Pancreas (tissue), 10 donors: ENCODE data around the gene MRNIP. TPM values are rescaled to one million over a fixed set of nuclear protein-coding genes. Genes with fewer than 3 reads are reported as not detected.

Experiments
- ATAC-seq, 4 donors: fragments of 200-7000 bp; cut with Tn5 transposase; one replicate each; pipeline versions ENCODE4 v1.8.0 to v1.9.1; 2020; ENCODE audit warnings: mild to moderate bottlenecking in 4 of 4, moderate library complexity in 4 of 4
- DNase-seq, 6 donors: peaks; one replicate each; pipeline ENCODE4 v3.0.0-alpha.2; 2020
- FAIRE-seq: peaks from 2 replicates; lab custom pipeline; 2012; peaks lifted over from hg19 to GRCh38; lab: Jason Lieb, UNC
- H3K27ac ChIP-seq, 4 donors: fragments of 200-600 bp; sonication (generic); 1 replicate in 3 of 4; 2 replicates in 1 of 4; pipeline versions ENCODE4 v1.5.0 to v1.8.0; 2020
- H3K27me3 ChIP-seq, 4 donors: fragments of 200-600 bp; one replicate each; pipeline ENCODE4 v1.8.0; 2021
- H3K36me3 ChIP-seq, 3 donors: fragments of 200-600 bp; sonication (generic) in 1 of 3; one replicate each; pipeline versions ENCODE4 v1.5.0 to v1.8.0; 2020 to 2021
- H3K4me1 ChIP-seq, 3 donors: fragments of 200-600 bp; one replicate each; pipeline ENCODE4 v1.8.0; 2021
- H3K4me3 ChIP-seq, 4 donors: fragments of 200-600 bp; sonication (generic) in 2 of 4; one replicate each; pipeline versions ENCODE4 v1.5.0 to v1.8.0; 2020 to 2021
- H3K9me3 ChIP-seq, 4 donors: fragments of 200-600 bp; one replicate each; pipeline ENCODE4 v1.8.0; 2021
- WGBS, 2 donors: extraction: QIAGEN DNeasy Blood & Tissue Kit; methylation state at CpG; one replicate each; pipeline ENCODE4 v1.1.7; 2013; 5-methylcytosine and 5-hydroxymethylcytosine counted together
- intact Hi-C, 3 donors: fragments of 100-400 bp; cut with DNase I; formaldehyde crosslinking; loops; one replicate each; pipeline versions ENCODE4 v1.11.1 to v1.14.2; 2022
- polyA plus RNA-seq, 2 donors: library from polyadenylated mRNA; stranded (reverse); fragments of 200-250 nt; gene quantifications; one replicate each; pipeline ENCODE4 v1.2.3, GENCODE V29; 2013
- total RNA-seq, 6 donors: library from RNA; stranded (reverse); fragmentation: NEBNext Ultra II Directional in 4 of 6; extraction: Animal tissue kit (Norgen Biotek cat#: 25700) in 4 of 6; gene quantifications; one replicate each; pipeline versions ENCODE4 v1.2.1 to v1.2.4, GENCODE V29; 2021 to 2023
- TF ChIP-seq, protein P1 (sequence below), 4 donors: fragments of 200-600 bp; sonication (generic) in 3 of 4; IDR thresholded peaks; one replicate each; pipeline versions ENCODE4 v1.5.0 to v1.8.0; 2021; ENCODE audit warnings: antibody characterized with exemption in 4 of 4
- donor health status: healthy with polysubstance abuse.
- donor health status: DM: no; HTN: no; CAD: no; lungs with moderate emphysema.
- donor health status: DM: no; HTN: no; CAD: no.
- donor health status: control.
- donor health status: control.
- donor health status: Bipolar disorder and iron deficiency.
- donor health status: DM: yes; HTN: yes; CAD: no.
- donor health status: DM: no; HTN: no; CAD: no.
- donor health status: DM: no; HTN: no; CAD: no.
- donor health status: DM: yes; HTN: yes; CAD: no.

Gene MRNIP
- total and polyA plus RNA-seq, 8 donors, result 8.6 to 53.1 (median 16.9) TPM

DNA sequence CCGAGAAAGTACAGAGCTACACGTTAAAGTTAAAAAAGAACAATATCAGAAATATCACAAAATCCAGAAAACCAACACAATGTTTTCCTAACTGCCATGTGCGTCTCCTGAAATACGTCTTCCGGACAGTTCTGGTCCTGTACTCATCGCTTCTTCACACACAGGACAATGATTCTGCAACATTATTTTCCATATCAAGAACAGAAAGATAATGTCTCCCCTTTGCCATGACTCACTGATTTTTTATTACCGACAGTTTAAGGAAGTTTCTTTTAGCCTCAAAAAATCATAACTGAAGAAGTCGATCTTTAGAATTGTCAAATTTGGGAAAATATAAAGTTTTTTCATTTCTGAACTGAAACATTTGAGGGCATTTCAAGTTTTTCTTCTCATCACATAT lies 46.5 kb upstream of the MRNIP start:
- WGBS, 2 donors, result 89 to 90% methylated on average over 8 of the region's 8 CpGs
- intact Hi-C loops, result no loop called here
- TF ChIP-seq, protein P1, sequence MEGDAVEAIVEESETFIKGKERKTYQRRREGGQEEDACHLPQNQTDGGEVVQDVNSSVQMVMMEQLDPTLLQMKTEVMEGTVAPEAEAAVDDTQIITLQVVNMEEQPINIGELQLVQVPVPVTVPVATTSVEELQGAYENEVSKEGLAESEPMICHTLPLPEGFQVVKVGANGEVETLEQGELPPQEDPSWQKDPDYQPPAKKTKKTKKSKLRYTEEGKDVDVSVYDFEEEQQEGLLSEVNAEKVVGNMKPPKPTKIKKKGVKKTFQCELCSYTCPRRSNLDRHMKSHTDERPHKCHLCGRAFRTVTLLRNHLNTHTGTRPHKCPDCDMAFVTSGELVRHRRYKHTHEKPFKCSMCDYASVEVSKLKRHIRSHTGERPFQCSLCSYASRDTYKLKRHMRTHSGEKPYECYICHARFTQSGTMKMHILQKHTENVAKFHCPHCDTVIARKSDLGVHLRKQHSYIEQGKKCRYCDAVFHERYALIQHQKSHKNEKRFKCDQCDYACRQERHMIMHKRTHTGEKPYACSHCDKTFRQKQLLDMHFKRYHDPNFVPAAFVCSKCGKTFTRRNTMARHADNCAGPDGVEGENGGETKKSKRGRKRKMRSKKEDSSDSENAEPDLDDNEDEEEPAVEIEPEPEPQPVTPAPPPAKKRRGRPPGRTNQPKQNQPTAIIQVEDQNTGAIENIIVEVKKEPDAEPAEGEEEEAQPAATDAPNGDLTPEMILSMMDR (IDR thresholded peaks at IDR 0.05), result no peak

DNA sequence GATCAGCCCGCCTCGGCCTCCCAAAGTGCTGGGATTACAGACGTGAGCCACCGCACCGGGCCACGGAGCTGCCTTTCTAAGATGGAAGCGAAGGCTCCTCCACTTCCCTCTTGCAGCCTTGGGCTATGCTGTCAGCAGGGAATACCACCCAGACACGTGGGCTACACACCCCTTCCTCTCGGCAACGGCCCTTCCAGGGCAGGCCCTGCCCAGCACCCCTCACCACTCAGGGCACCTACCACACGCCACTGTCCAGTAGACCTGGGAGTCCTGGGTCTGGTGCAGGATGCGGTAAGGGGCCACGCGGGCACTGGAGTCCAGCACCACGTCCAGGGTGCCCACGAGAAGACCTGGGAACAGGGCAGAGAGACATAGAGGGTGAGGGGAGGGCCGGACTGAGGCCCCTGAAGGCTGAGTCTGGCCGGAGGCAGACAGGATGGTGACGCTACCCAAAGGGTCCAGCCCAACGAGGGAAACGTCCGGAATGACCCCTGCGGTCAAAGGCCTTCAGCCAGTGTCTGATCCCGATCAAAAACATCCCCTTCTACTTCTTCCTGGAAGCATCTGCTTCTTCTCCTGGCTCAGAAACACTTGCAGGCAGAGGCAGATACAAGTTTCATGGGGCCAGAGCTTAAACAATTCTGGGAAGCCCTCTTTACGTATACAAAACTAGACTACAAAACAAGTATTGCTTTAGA lies 46.0 kb upstream of the MRNIP start:
- 94% methylated on average over 25 of the region's 25 CpGs for WGBS, 2 donors
- DNase-seq, result no peak
- H3K9me3 ChIP-seq, result no peaks in the 10 kb centered on the region
- H3K27ac ChIP-seq, result no peak overlapping the region
- no peak overlapping the region for H3K4me3 ChIP-seq
- peaks cover 0 to 9% (median 4%) of the 10 kb centered on the region in 3 donors for H3K4me1 ChIP-seq
- intact Hi-C loops, result loop anchor here in 1 of 3 donors (5.0 kb wide), 1 partner anchor 102 kb away; no protein-coding TSS in a partner anchor
- no peaks in the 10 kb centered on the region for H3K36me3 ChIP-seq
- TF ChIP-seq, protein P1 (IDR thresholded peaks at IDR 0.05), result no peak
- no peaks in the 10 kb centered on the region for H3K27me3 ChIP-seq
- FAIRE-seq, result no peak
- ATAC-seq, result no peak

More for the DNA sequence above, 46.5 kb upstream of the MRNIP start:
- FAIRE-seq (no peak), ATAC-seq (no peak), DNase-seq (no peak)
- no peaks in the 10 kb centered on the region for H3K27me3 ChIP-seq
- H3K4me1 ChIP-seq, result peaks cover 0 to 9% (median 4%) of the 10 kb centered on the region in 3 donors
- no peaks in the 10 kb centered on the region for H3K36me3 ChIP-seq
- H3K4me3 ChIP-seq, result no peak overlapping the region
- no peaks in the 10 kb centered on the region for H3K9me3 ChIP-seq
- no peak overlapping the region for H3K27ac ChIP-seq

DNA sequence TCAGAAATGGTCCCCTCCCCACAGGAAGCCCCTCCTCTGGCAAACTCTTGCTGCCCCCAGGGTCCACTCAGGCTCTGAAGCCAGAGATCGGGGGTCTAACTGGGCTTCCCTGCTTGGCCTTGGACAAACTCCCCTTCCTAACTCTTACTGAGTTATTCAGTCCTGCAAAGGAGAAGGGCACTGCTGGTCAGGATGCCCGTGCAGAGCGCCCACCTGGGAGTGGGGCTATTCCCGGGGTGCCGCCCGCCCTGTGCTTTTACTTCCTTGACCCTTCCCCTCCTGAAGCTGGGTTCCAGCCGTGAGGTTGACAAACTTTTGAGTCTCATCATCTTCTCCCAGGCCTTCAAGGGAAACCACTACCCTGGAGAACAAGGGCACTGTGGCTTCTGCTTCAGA lies 44.1 kb upstream of the MRNIP start:
- Histone ChIP-seq H3K27ac (no peak overlapping the region), H3K4me3 (no peak overlapping the region), H3K4me1 (peaks cover 0 to 4% (median 4%) of the 10 kb centered on the region in 3 donors), H3K36me3 (peaks cover 0 to 17% (median 10%) of the 10 kb centered on the region in 3 donors), H3K27me3 (no peaks in the 10 kb centered on the region), H3K9me3 (no peaks in the 10 kb centered on the region)
- DNase-seq (no peak), FAIRE-seq (no peak), ATAC-seq (no peak)
- TF ChIP-seq, protein P1 (IDR thresholded peaks at IDR 0.05), result no peak
- WGBS, 2 donors, result 92 to 93% methylated on average over 7 of the region's 7 CpGs
- intact Hi-C loops, result loop anchor here in 1 of 3 donors (5.0 kb wide), 1 partner anchor 100 kb away; no protein-coding TSS in a partner anchor

DNA sequence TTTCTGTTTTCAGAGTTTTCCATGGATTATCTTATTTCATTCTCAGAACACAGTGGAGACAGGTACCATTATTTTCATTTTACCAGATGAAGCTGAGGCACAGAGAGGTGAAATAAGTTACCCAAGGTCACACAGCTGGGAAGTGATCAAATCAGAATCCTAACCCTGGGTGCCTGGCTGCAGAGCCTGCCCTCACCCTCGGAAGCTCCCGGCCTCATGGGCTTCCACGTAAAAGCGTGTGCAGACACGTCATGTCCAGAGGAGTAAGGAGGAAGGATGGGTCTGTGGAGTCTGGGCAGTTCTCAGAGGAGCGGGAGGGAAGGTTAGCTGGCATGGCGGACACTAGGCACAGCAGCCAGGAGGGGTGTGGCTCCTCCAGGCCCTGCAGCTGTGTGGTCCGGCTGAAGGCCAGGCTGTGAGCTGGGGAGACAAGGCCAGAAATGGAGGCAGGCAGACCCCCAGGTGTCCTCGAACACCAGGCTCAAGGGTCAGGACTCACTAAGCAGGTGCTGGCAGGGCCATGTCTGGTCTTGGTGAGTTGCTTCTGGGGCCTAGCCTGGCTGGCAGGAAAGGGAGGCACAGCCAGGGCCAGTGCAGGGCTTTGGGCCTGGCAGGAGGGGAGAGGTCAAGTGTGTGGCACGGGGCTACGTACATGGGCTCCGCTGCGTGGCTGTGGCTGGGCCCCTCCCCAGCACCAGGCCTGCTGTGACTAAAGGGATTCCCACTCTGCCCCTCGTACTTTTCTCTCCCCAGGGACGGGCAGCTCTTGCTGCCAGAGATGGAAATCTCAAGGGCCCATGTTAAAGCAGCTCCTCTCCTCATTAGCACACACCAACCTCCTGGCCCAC lies 43.5 kb upstream of the MRNIP start:
- FAIRE-seq, result no peak
- 89% methylated on average over 15 of the region's 15 CpGs for WGBS, 2 donors
- H3K36me3 ChIP-seq, result peaks cover 0 to 22% (median 10%) of the 10 kb centered on the region in 3 donors

More for the DNA sequence above, 43.5 kb upstream of the MRNIP start:
- intact Hi-C loops, result loop anchor here in 1 of 3 donors (5.0 kb wide), 1 partner anchor 100 kb away; no protein-coding TSS in a partner anchor
- DNase-seq, result no peak
- ATAC-seq, result no peak
- H3K4me1 ChIP-seq, result peaks cover 0 to 4% (median 4%) of the 10 kb centered on the region in 3 donors
- no peaks in the 10 kb centered on the region for H3K9me3 ChIP-seq
- TF ChIP-seq, protein P1 (IDR thresholded peaks at IDR 0.05), result no peak
- H3K27me3 ChIP-seq, result no peaks in the 10 kb centered on the region
- H3K27ac ChIP-seq, result no peak overlapping the region
- no peak overlapping the region for H3K4me3 ChIP-seq
